GM19452 (cell line): ENCODE data around the gene OST4.

Source experiments
- ATAC-seq: cut with Tn5 transposase; IDR thresholded peaks from one replicate; pipeline ENCODE4 v1.9.1; 2021; ENCODE audit not compliant: unreplicated experiment

Gene OST4

GRCh38 chr2:27093430-27094352 lies 22.2 kb upstream of the OST4 start:
- no peak for ATAC-seq

- no peak for ATAC-seq
Observed at GRCh38 chr2:27092696-27093429, 21.4 kb upstream of the OST4 start.

GRCh38 chr2:27091746-27092695 lies 20.6 kb upstream of the OST4 start:
- ATAC-seq, result no peak

GRCh38 chr2:27089111-27089954 lies 17.9 kb upstream of the OST4 start:
- no peak for ATAC-seq

GRCh38 chr2:27088634-27089033 lies 17.2 kb upstream of the OST4 start:
- no peak for ATAC-seq

GRCh38 chr2:27087823-27088410 lies 16.5 kb upstream of the OST4 start:
- ATAC-seq, result no peak

GRCh38 chr2:27086724-27087593 lies 15.5 kb upstream of the OST4 start, which contains the start of gene KHK:
Gene KHK, plus strand, starts transcription at chr2:27086772. Its CDS starts 488 bp downstream, at chr2:27087260.
- peak; percentile 10 for ATAC-seq

- peak; percentile 80 for ATAC-seq
Observed at GRCh38 chr2:27086090-27086723, 14.8 kb upstream of the OST4 start.

GRCh38 chr2:27085673-27086089 lies 14.2 kb upstream of the OST4 start:
- peak; percentile 3 for ATAC-seq

GRCh38 chr2:27085062-27085672 lies 13.7 kb upstream of the OST4 start:
- no peak for ATAC-seq

- ATAC-seq, result no peak
Observed at GRCh38 chr2:27084297-27085061, 13.0 kb upstream of the OST4 start.

- no peak for ATAC-seq
Observed at GRCh38 chr2:27083410-27084296, 12.2 kb upstream of the OST4 start.

- ATAC-seq, result no peak
Observed at GRCh38 chr2:27082773-27083409, 11.4 kb upstream of the OST4 start.

- ATAC-seq, result no peak
Observed at GRCh38 chr2:27081984-27082772, 10.7 kb upstream of the OST4 start.

- no peak for ATAC-seq
Observed at GRCh38 chr2:27080603-27080936, 9.1 kb upstream of the OST4 start.
